Suprapubic skin (tissue), 3 donors: ENCODE data around the gene MAP7D2.

ENCODE experiments used
- EP300 ChIP-seq: sonication (generic); formaldehyde crosslinking; IDR thresholded peaks from one replicate; pipeline ENCODE4 v1.6.1; 2017; ENCODE audit warnings: antibody characterized with exemption
- TF ChIP-seq, protein P1 (sequence below), 2 donors: fragments of 200-600 bp in 1 of 2; fragments of 450-650 bp in 1 of 2; sonication (generic) in 1 of 2; IDR thresholded peaks; one replicate each; pipeline ENCODE4 v1.5.1; 2016 to 2019; ENCODE audit warnings: antibody characterized with exemption in 2 of 2, mild to moderate bottlenecking in 1 of 2, moderate library complexity in 1 of 2

DNA sequence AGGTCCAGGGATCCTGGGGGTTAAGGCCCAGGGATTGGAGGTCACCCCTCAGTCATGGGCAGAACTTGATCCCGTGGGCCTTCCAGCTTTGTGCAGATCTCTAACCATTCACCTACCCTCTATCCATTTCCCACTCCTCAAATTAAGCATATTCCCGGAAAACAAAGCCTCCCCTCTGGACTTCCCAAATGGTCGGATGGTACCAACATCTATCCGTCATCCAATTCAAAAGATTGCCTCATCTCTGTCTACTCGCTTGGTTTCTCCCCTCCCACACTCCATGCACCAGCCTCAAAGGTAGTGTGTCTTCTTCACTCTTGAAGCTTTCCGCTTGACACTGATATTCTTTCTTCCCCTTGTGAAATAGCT, 125.4 kb downstream of the MAP7D2 start:
- TF ChIP-seq, protein P1, sequence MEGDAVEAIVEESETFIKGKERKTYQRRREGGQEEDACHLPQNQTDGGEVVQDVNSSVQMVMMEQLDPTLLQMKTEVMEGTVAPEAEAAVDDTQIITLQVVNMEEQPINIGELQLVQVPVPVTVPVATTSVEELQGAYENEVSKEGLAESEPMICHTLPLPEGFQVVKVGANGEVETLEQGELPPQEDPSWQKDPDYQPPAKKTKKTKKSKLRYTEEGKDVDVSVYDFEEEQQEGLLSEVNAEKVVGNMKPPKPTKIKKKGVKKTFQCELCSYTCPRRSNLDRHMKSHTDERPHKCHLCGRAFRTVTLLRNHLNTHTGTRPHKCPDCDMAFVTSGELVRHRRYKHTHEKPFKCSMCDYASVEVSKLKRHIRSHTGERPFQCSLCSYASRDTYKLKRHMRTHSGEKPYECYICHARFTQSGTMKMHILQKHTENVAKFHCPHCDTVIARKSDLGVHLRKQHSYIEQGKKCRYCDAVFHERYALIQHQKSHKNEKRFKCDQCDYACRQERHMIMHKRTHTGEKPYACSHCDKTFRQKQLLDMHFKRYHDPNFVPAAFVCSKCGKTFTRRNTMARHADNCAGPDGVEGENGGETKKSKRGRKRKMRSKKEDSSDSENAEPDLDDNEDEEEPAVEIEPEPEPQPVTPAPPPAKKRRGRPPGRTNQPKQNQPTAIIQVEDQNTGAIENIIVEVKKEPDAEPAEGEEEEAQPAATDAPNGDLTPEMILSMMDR (IDR thresholded peaks at IDR 0.05): no peak
- no peak for TF ChIP-seq EP300
